Fibroblast of skin of left biceps (primary cell): ENCODE data around the gene LCN15.

ENCODE experiments used
- DNase-seq, 2 experiments: peaks; one replicate each; pipeline ENCODE4 v3.0.0-alpha.2; 2013; ENCODE audit warnings: low read depth in 2 of 2

LCN15 gene

GRCh38 chr9:136740971-136741882 lies 23.1 kb downstream of the LCN15 start:
- no peak for DNase-seq

GRCh38 chr9:136740491-136740890 lies 23.8 kb downstream of the LCN15 start:
- no peak for DNase-seq

GRCh38 chr9:136740069-136740468 lies 24.2 kb downstream of the LCN15 start:
- no peak for DNase-seq

- no peak for DNase-seq
Measured at GRCh38 chr9:136739509-136739908, 24.8 kb downstream of the LCN15 start.

- no peak for DNase-seq
Measured at GRCh38 chr9:136738960-136739359, 25.4 kb downstream of the LCN15 start.

GRCh38 chr9:136735812-136736480 lies 28.4 kb downstream of the LCN15 start:
- no peak for DNase-seq

GRCh38 chr9:136734837-136735496 lies 29.4 kb downstream of the LCN15 start:
- DNase-seq, result no peak

- DNase-seq, result no peak
Measured at GRCh38 chr9:136733611-136734010, 30.7 kb downstream of the LCN15 start.

GRCh38 chr9:136732444-136733178 lies 31.7 kb downstream of the LCN15 start:
- no peak for DNase-seq

- no peak for DNase-seq
Measured at GRCh38 chr9:136729926-136730325, 34.4 kb downstream of the LCN15 start.

GRCh38 chr9:136729144-136729543 lies 35.2 kb downstream of the LCN15 start:
- no peak for DNase-seq

- DNase-seq, result no peak
Measured at GRCh38 chr9:136728548-136729123, 35.7 kb downstream of the LCN15 start.

GRCh38 chr9:136728080-136728547 lies 36.2 kb downstream of the LCN15 start:
- peak; percentile 75 to 77 for DNase-seq

GRCh38 chr9:136726631-136727191 lies 37.6 kb downstream of the LCN15 start:
- DNase-seq, result no peak

- no peak for DNase-seq
Measured at GRCh38 chr9:136726118-136726517, 38.2 kb downstream of the LCN15 start.

- no peak for DNase-seq
Measured at GRCh38 chr9:136725612-136726011, 38.7 kb downstream of the LCN15 start.

GRCh38 chr9:136724772-136725171 lies 39.5 kb downstream of the LCN15 start:
- DNase-seq, result no peak

GRCh38 chr9:136723989-136724388 lies 40.3 kb downstream of the LCN15 start:
- no peak for DNase-seq

- no peak for DNase-seq
Measured at GRCh38 chr9:136723362-136723976, 40.8 kb downstream of the LCN15 start.

- no peak for DNase-seq
Measured at GRCh38 chr9:136722969-136723356, 41.4 kb downstream of the LCN15 start.
